Endothelial cell of umbilical vein (primary cell): Measurements from ENCODE around the gene CCNB3. TPM values are rescaled to one million over a fixed set of nuclear protein-coding genes. Genes with fewer than 3 reads are reported as not detected.

Experiments used
- BruUV-seq: library from RNA; stranded (reverse); fragments of 400-500 nt; replicated peaks from 2 replicates; lab custom pipeline; 2021; lab: Mats Ljungman, UMichigan
- CTCF ChIA-PET: fragments of 300-600, 350-600 bp; sonication (Branson Sonifier 250); formaldehyde crosslinking; loops from one replicate; lab custom pipeline; 2021; ENCODE audit warnings: antibody characterized with exemption, inconsistent platforms; lab: Charles Lee
- POLR2A ChIA-PET: fragments of 300-600, 350-600 bp; sonication (Branson Sonifier 250); formaldehyde crosslinking; loops from one replicate; lab custom pipeline; 2021; ENCODE audit warnings: antibody characterized with exemption, inconsistent platforms; lab: Charles Lee
- DNase-seq: peaks from one replicate; pipeline ENCODE4 v3.0.0-alpha.2; 2011; ENCODE audit warnings: low read depth, low spot score
- FAIRE-seq: peaks from 2 replicates; lab custom pipeline; 2011; peaks lifted over from hg19 to GRCh38; lab: Jason Lieb, UNC
- H2AFZ ChIP-seq: 2 replicates; pipeline ENCODE4 v1.6.0; 2012; ENCODE audit warnings: low read depth, low read length, control low read depth, inconsistent platforms
- H3K27ac ChIP-seq: 2 replicates; pipeline ENCODE4 v1.5.1; 2011; ENCODE audit warnings: low read depth, mild to moderate bottlenecking, control low read depth, low read length, moderate library complexity; ENCODE audit not compliant: insufficient read depth
- H3K27me3 ChIP-seq, 2 experiments: 2 replicates each; pipeline versions ENCODE4 v1.6.0 to v1.6.1; 2011; ENCODE audit warnings: low read length in 2 of 2, mixed read lengths in 1 of 2; ENCODE audit not compliant: control insufficient read depth in 2 of 2, insufficient read depth in 2 of 2
- H3K36me3 ChIP-seq, 2 experiments: 2 replicates in 1 of 2; 3 replicates in 1 of 2; pipeline ENCODE4 v1.5.1; 2011; ENCODE audit warnings: low read length in 2 of 2, mild to moderate bottlenecking in 1 of 2, moderate library complexity in 1 of 2; ENCODE audit not compliant: control insufficient read depth in 2 of 2, insufficient read depth in 2 of 2; ENCODE audit errors: extremely low read depth in 1 of 2
- H3K4me1 ChIP-seq: 3 replicates; pipeline ENCODE4 v1.5.1; 2011; ENCODE audit warnings: mild to moderate bottlenecking, low read length; ENCODE audit not compliant: control insufficient read depth, insufficient read depth; ENCODE audit errors: extremely low read depth
- H3K4me2 ChIP-seq: 2 replicates; pipeline ENCODE4 v1.6.1; 2011; ENCODE audit warnings: low read length, control low read depth, mixed read lengths; ENCODE audit not compliant: insufficient read depth
- H3K4me3 ChIP-seq, 3 experiments: fragments of 200-600 bp in 1 of 3; sonication (generic), shearing (Covaris generic) in 1 of 3; replicated peaks in 1 of 3; 2 replicates each; pipeline ENCODE4 v1.5.1; 2011 to 2016; ENCODE audit warnings: control low read depth in 3 of 3, low read length in 3 of 3, mild to moderate bottlenecking in 2 of 3, inconsistent platforms in 1 of 3, low read depth in 1 of 3, moderate library complexity in 1 of 3; ENCODE audit not compliant: insufficient read depth in 1 of 3
- H3K79me2 ChIP-seq: 2 replicates; pipeline ENCODE4 v1.6.0; 2012; ENCODE audit warnings: low read length, inconsistent platforms; ENCODE audit not compliant: control insufficient read depth, insufficient read depth
- H3K9ac ChIP-seq: replicated peaks from 2 replicates; pipeline ENCODE3; 2011; ENCODE audit warnings: low read length, control low read depth; ENCODE audit not compliant: insufficient read depth; ENCODE audit errors: extremely low read depth
- H3K9me1 ChIP-seq: replicated peaks from 3 replicates; pipeline ENCODE4 v1.6.0; 2011; ENCODE audit warnings: mild to moderate bottlenecking, low read length; ENCODE audit not compliant: control insufficient read depth, insufficient read depth; ENCODE audit errors: extremely low read depth
- H3K9me3 ChIP-seq: replicated peaks from 2 replicates; pipeline ENCODE4 v1.5.1; 2012; ENCODE audit warnings: low read length, inconsistent platforms; ENCODE audit not compliant: control insufficient read depth, insufficient read depth
- H4K20me1 ChIP-seq: replicated peaks from 2 replicates; pipeline ENCODE3; 2011; ENCODE audit warnings: mild to moderate bottlenecking, low read length; ENCODE audit not compliant: control insufficient read depth, insufficient read depth; ENCODE audit errors: extremely low read depth
- CTCF ChIP-seq, 2 donors: IDR thresholded peaks; 1 replicate in 1 of 2; 2 replicates in 1 of 2; pipeline ENCODE4 v1.5.1; 2011; ENCODE audit warnings: low read length in 2 of 2, mild to moderate bottlenecking in 2 of 2, moderate library complexity in 2 of 2, control low read depth in 1 of 2, inconsistent platforms in 1 of 2, low read depth in 1 of 2; ENCODE audit not compliant: insufficient read depth in 1 of 2; ENCODE audit errors: extremely low read depth in 1 of 2
- EZH2 ChIP-seq: IDR thresholded peaks from 2 replicates; pipeline ENCODE4 v1.6.1; 2012; ENCODE audit warnings: borderline replicate concordance, low read depth, mild to moderate bottlenecking, moderate library complexity, low read length, inconsistent platforms; ENCODE audit not compliant: severe bottlenecking
- FOS ChIP-seq: IDR thresholded peaks from 2 replicates; pipeline ENCODE4 v1.6.1; 2011; ENCODE audit warnings: mild to moderate bottlenecking, low read length, moderate library complexity, borderline replicate concordance; ENCODE audit not compliant: insufficient read depth
- GATA2 ChIP-seq: IDR thresholded peaks from 2 replicates; pipeline ENCODE4 v1.7.0; 2011; ENCODE audit warnings: low read depth, mild to moderate bottlenecking, moderate library complexity, mixed read lengths, low read length; ENCODE audit not compliant: insufficient read length, insufficient read depth
- JUN ChIP-seq: IDR thresholded peaks from 2 replicates; pipeline ENCODE4 v1.6.1; 2011; ENCODE audit warnings: borderline replicate concordance, low read depth; ENCODE audit not compliant: insufficient read length, insufficient read depth
- MAX ChIP-seq: IDR thresholded peaks from 2 replicates; pipeline ENCODE4 v1.6.1; 2011; ENCODE audit not compliant: insufficient read depth, insufficient read length
- MYC ChIP-seq: IDR thresholded peaks from one replicate; pipeline ENCODE4 v1.6.1; 2011; ENCODE audit warnings: mild to moderate bottlenecking, low read depth, low read length
- POLR2A ChIP-seq: IDR thresholded peaks from 2 replicates; pipeline ENCODE4 v1.6.1; 2012; ENCODE audit warnings: low read depth, mild to moderate bottlenecking, control low read depth, low read length
- POLR2AphosphoS5 ChIP-seq: IDR thresholded peaks from 2 replicates; pipeline ENCODE4 v1.6.1; 2012; ENCODE audit warnings: low read depth, mild to moderate bottlenecking, control low read depth, low read length, moderate library complexity; ENCODE audit not compliant: insufficient read depth
- dilution Hi-C: fragments of 300-500 bp; cut with MboI; formaldehyde crosslinking; loops from one replicate; pipeline ENCODE4 v1.15.0; 2019; ENCODE audit warnings: low sequenced_read_pairs; ENCODE audit not compliant: extremely low pct_ligation_motif_present
- intact Hi-C: fragments of 100-400 bp; cut with micrococcal nuclease; formaldehyde crosslinking; loops from one replicate; pipeline ENCODE4 v1.10.0; 2022
- polyA plus RNA-seq, 4 experiments: library from polyadenylated mRNA; depleted of rRNA in 3 of 4; stranded (reverse) in 3 of 4; unstranded in 1 of 4; fragments of >200 nt; gene quantifications; 2 replicates each; pipeline versions ENCODE4 v1.2.1 to v1.2.3, GENCODE V29; 2011 to 2012; ENCODE audit warnings: missing spikeins in 1 of 4
- total RNA-seq: library from RNA; stranded (reverse); gene quantifications from 2 replicates; pipeline ENCODE4 v1.2.3, GENCODE V29; 2021

The CCNB3 gene
- total and polyA plus RNA-seq, 2 donors (not counting 3 experiments of a cell fraction or from before 2014, with no cell fraction given) = 0.77 to 1.9 TPM

- dilution Hi-C loops = no loop called here
- H3K4me3 ChIP-seq = no peak overlapping the region
- H3K79me2 ChIP-seq = no peaks in the 10 kb centered on the region
- TF ChIP-seq EZH2 (no peak), MYC (no peak), GATA2 (no peak)
- ChIA-PET POLR2A (no interaction called here), CTCF (interaction anchor here (0.6 to 1.3 kb wide), 2 partner anchors 30 to 893 kb away, joined by 3 to 4 read pairs; no protein-coding TSS in a partner anchor)
- peaks cover 4% of the 10 kb centered on the region for H3K4me1 ChIP-seq
- no TSS peak for BruUV-seq
- FAIRE-seq (peak; percentile 67), DNase-seq (no peak)
- H3K9me3 ChIP-seq = no peaks in the 10 kb centered on the region
- no peaks in the 10 kb centered on the region for H3K27me3 ChIP-seq
- intact Hi-C loops = loop anchor here (2.0 to 5.0 kb wide), 2 partner anchors 22 to 38 kb away; no protein-coding TSS in a partner anchor
- no peak overlapping the region for H2AFZ ChIP-seq
- no peaks in the 10 kb centered on the region for H4K20me1 ChIP-seq
- no peak overlapping the region for H3K27ac ChIP-seq
- H3K36me3 ChIP-seq = no peaks in the 10 kb centered on the region
- H3K9me1 ChIP-seq = no peaks in the 10 kb centered on the region
- no peak overlapping the region for H3K9ac ChIP-seq
- no peak overlapping the region for H3K4me2 ChIP-seq
These were observed 24.3 kb upstream of the CCNB3 start for GRCh38 chrX:50180073-50180940.

- ChIA-PET POLR2A (no interaction called here), CTCF (interaction anchor here (1.1 kb wide), 1 partner anchor 21 kb away, joined by 4 read pairs; the partner anchor contains the start of gene CCNB3)
- TF ChIP-seq GATA2 (no peak), EZH2 (no peak), FOS (no peak), POLR2A (no peak), MYC (no peak), POLR2AphosphoS5 (no peak), MAX (no peak), CTCF (IDR thresholded peaks at IDR 0.05; ENCODE audit: extremely low read depth in 1 of 2, insufficient read depth in 1 of 2, low read depth in 1 of 2, low read length in 2 of 2) (no peak), JUN (no peak)
- Histone ChIP-seq H3K27me3 (peaks cover 0 to 1% of the 10 kb centered on the region in 2 experiments), H3K4me3 (no peak overlapping the region), H3K27ac (no peak overlapping the region), H3K9me3 (no peaks in the 10 kb centered on the region), H4K20me1 (no peaks in the 10 kb centered on the region), H3K4me2 (no peak overlapping the region), H3K4me1 (peaks cover 4% of the 10 kb centered on the region), H3K36me3 (no peaks in the 10 kb centered on the region), H3K9me1 (no peaks in the 10 kb centered on the region), H3K79me2 (no peaks in the 10 kb centered on the region), H3K9ac (no peak overlapping the region), H2AFZ (no peak overlapping the region)
- BruUV-seq = no TSS peak
- dilution Hi-C loops (no loop called here), intact Hi-C loops (loop anchor here (5.0 kb wide), 1 partner anchor 42 kb away; no protein-coding TSS in a partner anchor)
- FAIRE-seq = no peak
- DNase-seq = no peak
These were observed 20.7 kb upstream of the CCNB3 start for GRCh38 chrX:50183891-50184290.
